Measurements from ENCODE around the gene ANAPC7.
"Not testable (repeated sequence)": the region's sequence is repeated elsewhere in the genome, so short reads cannot be mapped to it uniquely, and the experiment has no call there.

The ANAPC7 gene

DNA sequence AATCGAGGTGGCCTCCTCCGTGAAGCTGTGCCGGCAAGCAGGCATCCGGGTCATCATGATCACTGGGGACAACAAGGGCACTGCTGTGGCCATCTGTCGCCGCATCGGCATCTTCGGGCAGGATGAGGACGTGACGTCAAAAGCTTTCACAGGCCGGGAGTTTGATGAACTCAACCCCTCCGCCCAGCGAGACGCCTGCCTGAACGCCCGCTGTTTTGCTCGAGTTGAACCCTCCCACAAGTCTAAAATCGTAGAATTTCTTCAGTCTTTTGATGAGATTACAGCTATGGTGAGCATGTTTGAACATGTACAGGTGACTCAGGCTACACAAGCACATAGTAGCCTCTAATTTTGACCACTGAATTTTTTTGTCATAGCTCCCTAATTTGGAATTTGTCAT is 62.8 kb downstream of the ANAPC7 start:
- H3K4me3 ChIP-seq (replicated peaks; ENCODE audit: insufficient read depth, low read length) = no peak overlapping the region
- no peak overlapping the region for H3K27ac ChIP-seq (replicated peaks)
- DNase-seq (ENCODE audit: low read depth in 1 of 2, low spot score in 1 of 2) = no peak
- no peak for TF ChIP-seq SPI1 (IDR thresholded peaks at IDR 0.05; ENCODE audit: borderline replicate concordance, low read depth)
- TF ChIP-seq, protein P1, sequence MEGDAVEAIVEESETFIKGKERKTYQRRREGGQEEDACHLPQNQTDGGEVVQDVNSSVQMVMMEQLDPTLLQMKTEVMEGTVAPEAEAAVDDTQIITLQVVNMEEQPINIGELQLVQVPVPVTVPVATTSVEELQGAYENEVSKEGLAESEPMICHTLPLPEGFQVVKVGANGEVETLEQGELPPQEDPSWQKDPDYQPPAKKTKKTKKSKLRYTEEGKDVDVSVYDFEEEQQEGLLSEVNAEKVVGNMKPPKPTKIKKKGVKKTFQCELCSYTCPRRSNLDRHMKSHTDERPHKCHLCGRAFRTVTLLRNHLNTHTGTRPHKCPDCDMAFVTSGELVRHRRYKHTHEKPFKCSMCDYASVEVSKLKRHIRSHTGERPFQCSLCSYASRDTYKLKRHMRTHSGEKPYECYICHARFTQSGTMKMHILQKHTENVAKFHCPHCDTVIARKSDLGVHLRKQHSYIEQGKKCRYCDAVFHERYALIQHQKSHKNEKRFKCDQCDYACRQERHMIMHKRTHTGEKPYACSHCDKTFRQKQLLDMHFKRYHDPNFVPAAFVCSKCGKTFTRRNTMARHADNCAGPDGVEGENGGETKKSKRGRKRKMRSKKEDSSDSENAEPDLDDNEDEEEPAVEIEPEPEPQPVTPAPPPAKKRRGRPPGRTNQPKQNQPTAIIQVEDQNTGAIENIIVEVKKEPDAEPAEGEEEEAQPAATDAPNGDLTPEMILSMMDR (IDR thresholded peaks at IDR 0.05; ENCODE audit: insufficient read depth, low read length) = no peak
- no peak for TF ChIP-seq POLR2AphosphoS5 (IDR thresholded peaks at IDR 0.05; ENCODE audit: low read depth)
- no peak for TF ChIP-seq GABPA (IDR thresholded peaks at IDR 0.05; ENCODE audit: low read depth)
- TF ChIP-seq, protein P2, sequence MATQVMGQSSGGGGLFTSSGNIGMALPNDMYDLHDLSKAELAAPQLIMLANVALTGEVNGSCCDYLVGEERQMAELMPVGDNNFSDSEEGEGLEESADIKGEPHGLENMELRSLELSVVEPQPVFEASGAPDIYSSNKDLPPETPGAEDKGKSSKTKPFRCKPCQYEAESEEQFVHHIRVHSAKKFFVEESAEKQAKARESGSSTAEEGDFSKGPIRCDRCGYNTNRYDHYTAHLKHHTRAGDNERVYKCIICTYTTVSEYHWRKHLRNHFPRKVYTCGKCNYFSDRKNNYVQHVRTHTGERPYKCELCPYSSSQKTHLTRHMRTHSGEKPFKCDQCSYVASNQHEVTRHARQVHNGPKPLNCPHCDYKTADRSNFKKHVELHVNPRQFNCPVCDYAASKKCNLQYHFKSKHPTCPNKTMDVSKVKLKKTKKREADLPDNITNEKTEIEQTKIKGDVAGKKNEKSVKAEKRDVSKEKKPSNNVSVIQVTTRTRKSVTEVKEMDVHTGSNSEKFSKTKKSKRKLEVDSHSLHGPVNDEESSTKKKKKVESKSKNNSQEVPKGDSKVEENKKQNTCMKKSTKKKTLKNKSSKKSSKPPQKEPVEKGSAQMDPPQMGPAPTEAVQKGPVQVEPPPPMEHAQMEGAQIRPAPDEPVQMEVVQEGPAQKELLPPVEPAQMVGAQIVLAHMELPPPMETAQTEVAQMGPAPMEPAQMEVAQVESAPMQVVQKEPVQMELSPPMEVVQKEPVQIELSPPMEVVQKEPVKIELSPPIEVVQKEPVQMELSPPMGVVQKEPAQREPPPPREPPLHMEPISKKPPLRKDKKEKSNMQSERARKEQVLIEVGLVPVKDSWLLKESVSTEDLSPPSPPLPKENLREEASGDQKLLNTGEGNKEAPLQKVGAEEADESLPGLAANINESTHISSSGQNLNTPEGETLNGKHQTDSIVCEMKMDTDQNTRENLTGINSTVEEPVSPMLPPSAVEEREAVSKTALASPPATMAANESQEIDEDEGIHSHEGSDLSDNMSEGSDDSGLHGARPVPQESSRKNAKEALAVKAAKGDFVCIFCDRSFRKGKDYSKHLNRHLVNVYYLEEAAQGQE (IDR thresholded peaks at IDR 0.05; ENCODE audit: insufficient replicate concordance, low read depth) = no peak
- no peaks in the 10 kb centered on the region for H3K27me3 ChIP-seq (ENCODE audit: insufficient read depth, poor library complexity, severe bottlenecking)

DNA sequence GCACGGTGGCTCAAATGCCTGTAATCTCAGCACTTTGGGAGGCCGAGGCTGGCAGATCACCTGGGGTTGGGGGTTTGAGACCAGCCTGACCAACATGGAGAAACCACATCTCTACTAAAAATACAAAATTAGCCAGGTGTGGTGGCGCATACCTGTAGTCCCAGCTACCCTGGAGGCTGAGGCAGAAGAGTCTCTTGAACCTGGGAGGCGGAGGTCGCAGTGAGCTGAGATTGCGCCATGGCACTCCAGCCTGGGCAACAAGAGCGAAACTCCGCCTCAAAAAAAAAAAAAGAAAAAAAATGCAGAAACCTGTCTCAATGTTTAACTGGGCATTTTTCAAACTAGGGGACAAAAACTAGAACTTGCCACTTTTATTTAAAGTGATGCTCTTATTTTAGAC is 63.2 kb downstream of the ANAPC7 start:
- DNase-seq (ENCODE audit: low read depth in 1 of 2, low spot score in 1 of 2); H3K27me3 ChIP-seq (ENCODE audit: insufficient read depth, poor library complexity, severe bottlenecking); H3K4me3 ChIP-seq (replicated peaks; ENCODE audit: insufficient read depth, low read length); H3K27ac ChIP-seq (replicated peaks): not testable (repeated sequence)

DNA sequence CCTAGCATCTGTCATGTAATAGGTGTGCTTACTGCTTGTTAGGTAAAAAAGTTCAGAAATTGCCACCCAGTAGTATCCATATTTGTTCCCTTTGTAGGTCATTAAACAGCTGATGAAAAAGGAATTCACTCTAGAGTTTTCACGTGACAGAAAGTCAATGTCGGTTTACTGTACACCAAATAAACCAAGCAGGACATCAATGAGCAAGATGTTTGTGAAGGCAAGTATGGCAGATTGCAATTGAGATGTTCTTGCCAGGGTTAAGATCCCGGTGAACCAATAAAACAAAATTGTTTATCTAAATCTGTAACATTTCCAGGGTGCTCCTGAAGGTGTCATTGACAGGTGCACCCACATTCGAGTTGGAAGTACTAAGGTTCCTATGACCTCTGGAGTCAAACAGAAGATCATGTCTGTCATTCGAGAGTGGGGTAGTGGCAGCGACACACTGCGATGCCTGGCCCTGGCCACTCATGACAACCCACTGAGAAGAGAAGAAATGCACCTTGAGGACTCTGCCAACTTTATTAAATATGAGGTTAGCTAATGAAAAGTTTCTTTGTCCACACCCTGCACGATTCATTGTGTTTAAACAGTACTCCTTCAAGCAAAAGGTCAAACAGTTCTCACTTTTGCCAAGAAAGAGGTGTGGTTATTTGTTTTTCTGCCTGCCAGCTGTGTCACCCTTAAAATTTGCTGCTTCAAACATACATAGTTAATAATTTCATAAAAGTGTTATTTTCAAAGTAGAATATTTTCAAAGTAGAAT is 64.1 kb downstream of the ANAPC7 start:
- no peak overlapping the region for H3K27ac ChIP-seq (replicated peaks)
- no peak for TF ChIP-seq GABPA (IDR thresholded peaks at IDR 0.05; ENCODE audit: low read depth)
- no peaks in the 10 kb centered on the region for H3K27me3 ChIP-seq (ENCODE audit: insufficient read depth, poor library complexity, severe bottlenecking)
- no peak overlapping the region for H3K4me3 ChIP-seq (replicated peaks; ENCODE audit: insufficient read depth, low read length)
- DNase-seq (ENCODE audit: low read depth in 1 of 2, low spot score in 1 of 2) = no peak

DNA sequence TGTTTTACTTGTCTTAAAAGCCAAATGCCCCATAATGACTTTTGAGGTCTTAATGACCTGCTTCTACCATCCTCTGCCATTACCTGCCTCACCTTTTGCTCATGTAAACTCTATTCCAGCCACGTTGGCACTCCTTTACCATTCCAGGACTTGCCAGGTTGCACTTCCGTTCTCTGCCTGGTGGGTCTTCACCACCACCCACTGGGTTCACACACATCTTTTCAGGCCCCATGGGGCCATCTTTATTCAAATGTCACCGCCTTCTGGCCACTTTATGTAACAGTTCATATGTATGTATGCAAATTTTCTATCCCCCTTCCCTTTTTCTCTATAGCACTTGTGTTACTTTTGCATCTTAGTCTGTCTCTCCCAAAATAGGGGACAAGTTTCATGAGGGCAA is 64.8 kb downstream of the ANAPC7 start:
- H3K27ac ChIP-seq (replicated peaks) = no peak overlapping the region
- no peak overlapping the region for H3K4me3 ChIP-seq (replicated peaks; ENCODE audit: insufficient read depth, low read length)
- H3K27me3 ChIP-seq (ENCODE audit: insufficient read depth, poor library complexity, severe bottlenecking) = no peaks in the 10 kb centered on the region
- TF ChIP-seq GABPA (IDR thresholded peaks at IDR 0.05; ENCODE audit: low read depth) = no peak
- TF ChIP-seq, protein P1 (IDR thresholded peaks at IDR 0.05; ENCODE audit: insufficient read depth, low read length) = no peak
- no peak for DNase-seq (ENCODE audit: low read depth in 1 of 2, low spot score in 1 of 2)

DNA sequence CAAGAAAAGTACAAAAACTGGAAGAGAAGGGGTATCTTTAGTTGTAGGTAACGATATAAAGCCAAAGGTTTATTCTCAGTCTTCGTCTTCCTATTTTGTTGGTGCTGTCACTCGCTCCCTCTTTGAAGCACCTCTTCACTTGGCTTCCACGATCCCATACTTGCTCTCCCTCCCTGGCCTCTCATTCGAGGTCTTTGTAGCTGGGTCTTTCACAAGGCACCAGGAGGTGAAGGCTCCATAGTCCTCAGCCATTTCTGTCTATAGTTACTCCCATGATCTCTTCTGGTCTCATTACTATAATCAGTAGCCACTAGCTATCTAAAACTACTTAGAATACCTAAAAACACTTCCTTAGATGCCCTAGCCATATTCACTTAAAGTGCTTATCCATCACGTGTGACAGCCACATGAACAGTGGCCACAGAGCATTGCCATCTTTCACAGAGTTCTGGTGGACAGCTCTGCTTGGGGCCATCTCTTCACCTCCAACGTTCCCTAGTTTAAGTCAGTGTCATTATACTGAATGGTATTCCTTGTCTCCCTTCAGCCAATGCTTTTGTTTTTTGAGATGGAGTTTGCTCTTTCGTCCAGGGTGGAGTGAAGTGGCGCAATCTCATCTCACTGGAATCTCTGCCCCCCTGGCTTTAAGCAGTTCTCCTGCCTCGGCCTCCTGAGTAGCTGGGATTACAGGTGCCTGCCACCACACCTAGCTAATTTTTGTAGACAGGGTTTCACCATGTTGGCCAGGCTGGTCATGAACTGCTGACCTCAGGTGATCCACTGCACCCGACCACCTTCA is 65.4 kb downstream of the ANAPC7 start:
- DNase-seq (ENCODE audit: low read depth in 1 of 2, low spot score in 1 of 2) = no peak
- H3K4me3 ChIP-seq (replicated peaks; ENCODE audit: insufficient read depth, low read length) = no peak overlapping the region

More for the DNA sequence above, 65.4 kb downstream of the ANAPC7 start:
- no peaks in the 10 kb centered on the region for H3K27me3 ChIP-seq (ENCODE audit: insufficient read depth, poor library complexity, severe bottlenecking)
- TF ChIP-seq, protein P1 (IDR thresholded peaks at IDR 0.05; ENCODE audit: insufficient read depth, low read length) = no peak
- TF ChIP-seq SPI1 (IDR thresholded peaks at IDR 0.05; ENCODE audit: borderline replicate concordance, low read depth) (no peak), GABPA (IDR thresholded peaks at IDR 0.05; ENCODE audit: low read depth) (no peak), POLR2AphosphoS5 (IDR thresholded peaks at IDR 0.05; ENCODE audit: low read depth) (no peak)
- TF ChIP-seq, protein P2 (IDR thresholded peaks at IDR 0.05; ENCODE audit: insufficient replicate concordance, low read depth) = no peak
- no peak overlapping the region for H3K27ac ChIP-seq (replicated peaks)

Data from HL-60 (cell line).